ENCODE results near the gene MC2R.

- TF ChIP-seq, protein P1, sequence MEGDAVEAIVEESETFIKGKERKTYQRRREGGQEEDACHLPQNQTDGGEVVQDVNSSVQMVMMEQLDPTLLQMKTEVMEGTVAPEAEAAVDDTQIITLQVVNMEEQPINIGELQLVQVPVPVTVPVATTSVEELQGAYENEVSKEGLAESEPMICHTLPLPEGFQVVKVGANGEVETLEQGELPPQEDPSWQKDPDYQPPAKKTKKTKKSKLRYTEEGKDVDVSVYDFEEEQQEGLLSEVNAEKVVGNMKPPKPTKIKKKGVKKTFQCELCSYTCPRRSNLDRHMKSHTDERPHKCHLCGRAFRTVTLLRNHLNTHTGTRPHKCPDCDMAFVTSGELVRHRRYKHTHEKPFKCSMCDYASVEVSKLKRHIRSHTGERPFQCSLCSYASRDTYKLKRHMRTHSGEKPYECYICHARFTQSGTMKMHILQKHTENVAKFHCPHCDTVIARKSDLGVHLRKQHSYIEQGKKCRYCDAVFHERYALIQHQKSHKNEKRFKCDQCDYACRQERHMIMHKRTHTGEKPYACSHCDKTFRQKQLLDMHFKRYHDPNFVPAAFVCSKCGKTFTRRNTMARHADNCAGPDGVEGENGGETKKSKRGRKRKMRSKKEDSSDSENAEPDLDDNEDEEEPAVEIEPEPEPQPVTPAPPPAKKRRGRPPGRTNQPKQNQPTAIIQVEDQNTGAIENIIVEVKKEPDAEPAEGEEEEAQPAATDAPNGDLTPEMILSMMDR (IDR thresholded peaks at IDR 0.05): no peak
- TF ChIP-seq EZH2 (IDR thresholded peaks at IDR 0.05): no peak
Measured at GRCh38 chr18:13940326-13940725, 25.0 kb upstream of the MC2R start.

Data from neural progenitor cell (in vitro differentiated cells).